Activated CD4-positive, alpha-beta T cell treated with anti-CD3 and anti-CD28 coated beads for 1 hour (primary cell): ENCODE results near the gene FAM227B.
"Not testable (repeated sequence)": the region's sequence is repeated elsewhere in the genome, so short reads cannot be mapped to it uniquely, and the experiment has no call there.

Source experiments
- DNase-seq: peaks from one replicate; pipeline ENCODE4 v3.0.0-alpha.2; 2020

The FAM227B gene, protein sequence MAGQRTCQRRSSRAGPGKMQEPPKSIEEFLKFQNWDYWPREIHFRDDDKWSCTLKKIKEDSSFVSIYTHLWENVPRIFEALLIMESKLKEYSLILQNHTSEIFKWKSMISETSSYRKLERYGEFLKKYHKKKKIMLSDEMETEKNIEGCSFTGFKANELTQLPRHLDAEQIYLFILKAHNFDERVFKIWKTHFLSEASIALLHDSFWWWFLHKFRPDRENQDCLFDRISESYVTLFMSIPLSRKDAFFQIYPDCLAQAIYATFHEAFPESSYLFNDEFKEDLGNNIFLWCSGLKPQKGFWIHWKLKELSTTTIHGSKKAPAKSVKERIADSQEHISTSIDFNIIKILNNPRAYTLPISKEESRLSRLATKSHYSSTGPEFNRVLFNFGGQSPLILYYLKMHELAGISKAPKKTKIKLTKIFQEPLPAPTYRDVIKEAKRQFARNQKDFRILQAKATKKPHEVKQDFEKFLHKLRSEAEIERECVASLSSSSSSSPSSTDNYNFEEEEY

DNA sequence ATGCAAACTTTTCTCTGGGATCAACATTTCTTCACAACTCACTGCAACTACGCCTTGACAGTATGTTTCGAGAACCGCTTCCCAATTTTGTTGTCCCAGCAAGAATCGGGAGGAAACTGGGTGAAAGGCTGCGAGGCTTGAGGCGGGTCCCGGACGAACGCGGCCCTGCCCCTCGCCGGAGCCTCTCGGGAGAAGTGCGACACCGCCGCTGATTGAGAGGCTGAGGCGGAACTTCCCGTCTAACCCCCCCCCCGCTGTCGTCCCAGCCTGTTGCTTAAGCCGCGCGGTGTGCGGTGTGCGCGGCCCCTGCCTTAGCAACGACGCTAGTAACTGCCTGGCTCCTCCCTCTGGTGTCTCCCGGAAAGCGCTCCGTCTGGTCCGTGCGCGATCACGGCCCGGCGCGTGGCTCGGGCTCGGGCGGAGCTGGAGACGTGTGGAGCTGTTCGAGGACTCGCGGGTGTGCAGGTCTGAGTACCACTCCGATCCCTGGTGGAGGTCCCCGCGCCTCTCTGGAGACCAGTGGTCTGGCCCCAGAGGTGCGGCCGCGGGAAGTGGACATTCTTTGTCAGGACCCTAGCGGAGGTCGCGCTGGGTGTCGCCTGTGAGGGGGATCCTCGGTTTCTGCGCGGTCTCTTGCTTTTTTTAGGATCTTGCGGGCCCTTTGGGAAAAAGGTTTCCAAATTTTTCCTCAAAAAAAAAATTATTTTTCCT lies at the start of gene FAM227B, which contains the start of gene DTWD1:
TSS of gene FAM227B (minus strand) at position 161 of the 711 bp plus-strand sequence. CDS start 5,647 bp downstream, outside the sequence.
TSS of gene DTWD1 (plus strand) at position 391 of the 711 bp plus-strand sequence. CDS start 4,120 bp downstream, outside the sequence.
- DNase-seq, result peak; percentile 91

DNA sequence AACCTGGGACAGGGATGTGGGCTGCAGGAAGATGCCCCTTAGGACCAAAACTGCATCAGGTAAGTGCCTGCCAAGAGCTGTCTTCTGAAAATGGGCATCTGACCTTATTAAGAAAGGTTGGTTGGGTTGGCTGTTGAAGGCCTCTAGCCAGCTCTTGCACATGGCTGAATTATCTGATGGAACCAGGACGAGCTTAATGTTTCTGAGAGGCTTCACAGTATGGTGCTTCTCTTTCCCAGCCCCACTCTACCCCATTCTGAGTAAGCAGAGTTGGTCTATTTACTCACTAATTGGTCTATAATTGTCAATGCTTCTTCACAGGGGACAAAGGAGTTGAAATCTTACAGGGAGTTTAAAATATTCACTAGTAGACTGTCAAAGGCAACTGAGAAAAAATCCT lies 48.7 kb upstream of the FAM227B start:
- no peak for DNase-seq

DNA sequence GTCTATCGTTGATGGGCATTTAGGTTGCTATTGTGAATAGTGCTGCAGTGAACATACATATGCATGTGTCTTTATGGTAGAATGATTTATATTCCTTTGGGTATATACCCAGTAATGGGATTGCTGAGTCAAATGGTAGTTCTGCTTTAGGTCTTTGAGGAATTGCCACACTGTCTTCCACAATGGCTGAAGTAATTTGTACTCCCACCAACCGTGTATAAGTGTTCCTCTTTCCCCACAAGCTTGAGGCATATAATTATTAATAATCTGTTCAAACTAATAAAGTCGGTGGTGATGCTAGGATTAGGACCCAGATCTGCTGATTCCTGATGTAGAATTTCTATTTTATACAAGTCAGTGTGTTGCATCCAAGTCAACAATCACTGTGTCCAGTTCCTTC lies 45.9 kb upstream of the FAM227B start:
- not testable (repeated sequence) for DNase-seq

DNA sequence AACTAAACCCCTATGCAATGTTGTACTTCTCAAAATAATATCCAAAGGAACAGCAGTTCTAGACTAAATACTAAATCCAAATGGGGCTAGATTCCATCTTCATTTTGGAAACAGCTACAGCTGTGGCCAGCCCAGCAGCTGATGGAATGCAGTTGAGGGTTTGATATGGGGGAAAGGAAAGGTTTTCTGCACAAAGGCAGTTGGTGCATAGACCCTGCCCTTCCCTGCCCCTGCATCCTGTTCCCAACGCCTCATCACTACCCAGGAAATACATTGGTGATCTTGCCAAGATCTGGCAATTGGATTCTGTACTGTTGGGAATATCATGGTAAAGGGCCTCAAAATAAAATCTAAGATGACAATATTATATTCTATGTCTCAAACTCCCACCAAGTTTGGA lies 44.1 kb upstream of the FAM227B start:
- no peak for DNase-seq

DNA sequence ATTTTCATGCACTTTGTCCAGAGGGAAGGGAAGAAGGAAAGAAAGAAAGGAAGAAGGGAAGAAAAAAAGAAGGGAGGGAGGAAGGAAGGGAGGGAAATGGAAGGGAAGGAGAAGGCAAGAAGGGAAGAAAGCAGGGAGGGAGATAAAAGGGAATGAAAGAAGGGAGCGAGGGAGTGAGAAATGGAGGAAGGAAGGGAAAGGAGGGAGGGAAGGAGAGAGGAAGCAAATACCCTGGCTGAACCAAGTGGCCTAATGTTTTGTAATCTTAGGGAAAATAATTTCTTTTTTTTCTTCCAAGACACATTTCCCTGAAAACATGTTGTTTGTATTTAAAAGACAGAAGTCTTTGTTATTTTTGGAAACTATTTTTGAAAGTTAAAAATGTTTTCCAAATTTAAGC lies 36.1 kb upstream of the FAM227B start:
- no peak for DNase-seq

DNA sequence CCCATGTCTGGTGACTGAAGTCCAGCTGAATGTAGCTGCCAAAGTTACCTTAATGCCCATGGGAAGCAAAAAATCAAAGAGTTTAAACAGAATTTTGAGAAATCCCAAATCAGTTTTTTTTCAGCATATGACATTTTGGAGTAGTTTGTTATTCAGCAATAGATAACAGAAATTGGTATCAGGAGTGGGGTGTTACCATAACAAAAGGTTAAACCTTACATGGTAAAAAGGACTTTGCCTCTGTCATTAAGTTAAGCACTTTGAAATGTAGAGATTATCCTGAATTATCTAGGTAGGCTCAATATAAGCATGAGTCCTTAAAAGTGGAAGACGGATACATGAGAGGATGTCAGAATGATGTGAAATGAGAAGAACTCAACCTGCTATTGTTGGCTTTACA lies 32.3 kb upstream of the FAM227B start:
- no peak for DNase-seq

DNA sequence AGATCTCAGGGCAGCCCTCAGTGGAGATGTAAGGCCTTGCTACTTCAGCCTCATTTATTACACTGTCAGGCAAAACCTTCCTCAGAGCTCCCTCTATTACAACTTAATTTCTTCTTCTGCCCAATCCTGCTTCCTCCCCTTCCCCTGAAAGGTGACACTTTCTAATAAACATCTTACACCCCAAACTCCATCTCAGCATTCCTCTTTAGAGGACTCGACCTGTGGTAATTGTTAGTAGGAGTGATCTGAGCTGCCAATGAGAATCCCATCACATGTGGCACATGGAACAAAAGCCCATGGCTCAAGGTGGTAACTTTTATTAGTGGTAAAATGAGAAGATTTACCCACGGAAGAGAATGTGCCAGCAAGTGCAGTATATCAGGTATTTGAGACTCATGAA lies 30.1 kb upstream of the FAM227B start:
- DNase-seq, result no peak

DNA sequence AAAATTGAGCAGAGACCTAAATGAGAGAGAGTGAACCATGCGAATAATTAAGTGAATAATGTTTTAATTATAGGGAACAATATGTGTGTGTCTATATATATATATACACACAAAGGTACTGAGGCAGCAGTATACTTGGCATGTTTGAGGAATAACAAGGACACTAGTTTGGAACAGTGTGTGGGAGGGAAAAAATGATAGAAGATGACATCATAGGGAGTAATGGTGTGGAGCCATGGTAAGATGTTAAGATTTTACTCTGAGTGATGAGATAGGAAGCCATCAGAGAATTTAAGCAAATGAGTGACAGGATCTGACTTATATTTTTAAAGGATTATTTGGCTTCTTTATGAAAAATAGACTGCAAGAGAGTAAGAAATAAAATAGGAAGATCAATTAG lies 29.4 kb upstream of the FAM227B start:
- DNase-seq, result no peak

DNA sequence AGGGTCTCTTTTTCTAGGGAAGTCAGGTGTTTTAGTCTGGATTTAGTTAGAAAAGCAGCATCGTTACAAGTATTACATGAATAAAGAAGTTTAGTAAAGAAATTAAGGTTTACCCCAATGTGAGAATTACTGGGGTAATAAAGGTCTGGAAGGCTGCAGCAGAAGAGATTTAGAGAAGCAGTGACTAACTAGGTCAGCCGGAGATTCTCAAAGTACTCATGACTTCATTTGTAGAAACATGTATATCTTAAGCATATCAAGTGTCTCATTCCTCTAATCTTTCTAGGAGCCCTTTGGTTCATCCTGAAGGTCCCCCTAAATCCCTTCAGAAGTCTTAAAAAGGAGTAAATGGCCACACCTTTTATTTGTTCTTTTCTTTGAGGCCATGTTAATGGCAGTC lies 26.3 kb upstream of the FAM227B start:
- no peak for DNase-seq

DNA sequence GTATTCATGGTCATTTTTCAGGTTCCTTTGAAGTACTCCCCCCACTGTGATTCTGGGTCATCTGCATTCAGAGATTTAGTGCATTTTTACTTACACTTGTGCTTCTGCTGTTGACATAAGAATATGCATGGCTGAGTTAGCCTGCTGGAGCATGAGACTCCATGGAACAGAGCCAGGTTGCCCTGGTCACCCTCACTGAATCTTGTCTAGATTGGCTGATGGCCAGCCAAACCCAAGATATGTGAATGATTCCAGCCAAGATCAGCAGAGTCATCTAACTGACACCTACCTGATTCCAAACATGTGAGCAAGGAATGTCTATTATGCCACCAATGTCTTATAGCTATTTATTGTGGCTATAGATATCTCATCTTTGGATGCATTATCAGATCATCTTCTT lies 25.3 kb upstream of the FAM227B start:
- DNase-seq, result no peak

DNA sequence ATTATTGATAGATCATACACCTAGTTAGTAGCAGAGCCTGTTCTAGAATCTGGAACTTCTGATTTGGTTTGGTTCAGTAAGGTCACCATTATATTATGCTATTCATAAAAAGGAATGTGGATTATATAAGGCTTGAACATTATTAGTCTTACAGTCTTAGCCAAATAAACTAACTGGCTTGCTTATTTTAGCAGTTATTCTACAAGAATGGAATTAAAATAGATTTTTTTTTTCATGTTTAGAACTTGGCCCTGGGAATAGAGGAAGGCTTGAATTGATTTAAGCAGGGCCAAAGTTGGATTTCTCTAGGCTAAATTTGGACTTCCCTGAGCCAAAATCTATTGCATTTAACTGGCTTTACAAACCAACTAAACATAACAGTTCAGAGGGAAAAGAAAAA lies 24.7 kb upstream of the FAM227B start:
- DNase-seq, result no peak

DNA sequence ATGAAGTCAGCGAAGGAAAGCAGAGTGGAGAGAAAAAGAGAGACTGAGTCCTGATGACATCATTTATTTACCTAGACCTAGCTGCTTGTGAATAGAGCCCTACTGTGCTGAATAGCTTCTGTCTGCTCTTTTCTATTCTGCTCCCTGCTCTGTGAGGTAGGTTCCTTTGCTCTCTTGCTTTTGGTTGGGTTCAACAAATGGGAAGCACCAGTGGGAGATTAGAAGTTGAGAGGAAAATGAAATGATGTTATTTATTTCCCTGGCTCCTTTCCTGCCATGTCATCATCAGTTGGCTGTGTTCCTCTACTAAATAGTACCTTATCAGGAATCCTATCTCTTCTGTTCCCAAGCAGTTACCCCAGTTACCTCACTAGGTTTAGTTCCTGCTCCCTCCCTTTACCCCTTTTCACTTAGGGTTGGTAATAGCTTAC lies 23.8 kb upstream of the FAM227B start:
- DNase-seq, result no peak

DNA sequence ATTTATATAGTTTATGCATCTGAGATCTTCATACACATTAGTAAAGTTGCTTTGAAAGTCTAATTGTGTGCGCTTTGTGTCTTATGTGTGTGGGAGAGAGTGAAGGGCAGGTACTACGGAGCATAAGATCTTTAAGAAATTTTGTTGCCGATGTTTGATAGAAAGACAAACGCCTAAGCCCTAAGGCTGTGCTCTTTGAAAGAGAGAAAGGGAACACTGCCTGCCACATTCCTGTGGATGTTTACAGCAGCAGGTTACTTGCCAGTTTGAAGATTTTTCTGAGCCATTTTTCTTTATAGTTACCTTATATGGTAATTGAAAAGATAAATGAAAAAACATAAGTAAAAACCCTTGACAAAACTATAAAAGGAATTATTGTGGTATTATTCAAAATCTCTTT lies 17.2 kb upstream of the FAM227B start:
- DNase-seq, result no peak

DNA sequence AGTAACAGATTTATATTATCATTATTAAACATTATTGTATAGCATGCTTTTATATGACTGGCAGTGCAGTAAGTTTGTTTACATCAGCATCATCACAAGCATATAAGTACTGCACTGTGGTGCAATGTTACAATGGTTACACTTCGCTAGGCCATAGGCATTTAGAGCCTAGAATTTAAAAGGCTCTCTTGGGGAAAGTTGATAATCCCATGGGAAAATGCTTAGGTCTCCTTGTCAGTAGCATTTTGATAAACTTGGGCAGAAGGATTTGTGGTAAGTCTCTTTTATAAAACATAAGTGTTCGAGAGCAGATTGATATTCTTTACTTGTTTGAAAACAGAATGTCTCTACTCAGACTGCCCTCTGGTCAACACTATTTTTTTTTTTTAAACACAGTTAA lies 7.8 kb upstream of the FAM227B start:
- DNase-seq, result no peak

DNA sequence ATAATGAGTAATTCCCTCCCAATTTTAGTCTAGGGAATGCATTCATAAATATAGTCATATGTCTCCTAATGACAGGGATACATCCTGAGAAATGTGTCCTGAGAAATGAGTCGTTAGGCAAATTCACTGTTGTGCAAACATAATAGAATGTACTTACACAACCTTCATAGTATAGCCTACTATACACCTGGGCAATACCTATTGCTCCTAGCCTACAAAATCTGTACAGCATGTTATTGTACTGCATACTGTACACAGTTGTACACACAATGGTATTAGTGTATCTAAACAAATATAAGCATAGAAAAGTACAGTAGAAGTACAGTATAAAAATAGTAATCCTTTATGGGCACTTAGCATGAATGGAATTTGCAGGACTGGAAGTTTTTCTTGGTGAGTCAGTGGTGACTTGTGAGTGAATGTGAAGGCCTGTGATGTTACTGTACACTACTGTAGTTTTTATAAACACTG lies 6.8 kb upstream of the FAM227B start:
- DNase-seq, result no peak

DNA sequence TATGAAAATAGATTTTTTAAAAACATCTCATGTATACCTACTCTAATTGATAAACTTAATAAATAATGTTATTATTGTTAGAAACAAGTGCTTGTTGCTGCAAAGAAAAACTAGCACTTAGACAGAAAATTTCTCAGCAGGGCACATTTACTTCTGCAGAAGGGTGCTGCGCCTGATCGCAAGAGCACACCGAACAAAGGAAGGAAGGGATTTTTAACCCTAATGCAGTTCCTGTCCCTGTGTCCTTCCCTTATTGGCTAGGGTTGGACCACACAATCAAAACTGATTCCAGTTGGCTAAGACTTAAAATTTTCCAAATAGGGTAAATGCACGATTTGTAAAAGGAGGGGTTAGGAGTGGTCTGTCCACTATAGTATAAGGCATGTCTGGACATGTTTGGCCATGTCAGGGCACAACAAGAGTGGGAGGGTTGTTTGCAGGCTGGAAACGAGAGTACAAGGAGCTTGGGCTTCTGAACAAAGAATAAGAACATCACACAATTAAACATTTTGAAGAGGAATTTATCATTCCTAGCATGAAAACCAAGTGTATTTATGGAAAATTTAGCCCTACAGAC lies 4.9 kb upstream of the FAM227B start:
- DNase-seq, result no peak

DNA sequence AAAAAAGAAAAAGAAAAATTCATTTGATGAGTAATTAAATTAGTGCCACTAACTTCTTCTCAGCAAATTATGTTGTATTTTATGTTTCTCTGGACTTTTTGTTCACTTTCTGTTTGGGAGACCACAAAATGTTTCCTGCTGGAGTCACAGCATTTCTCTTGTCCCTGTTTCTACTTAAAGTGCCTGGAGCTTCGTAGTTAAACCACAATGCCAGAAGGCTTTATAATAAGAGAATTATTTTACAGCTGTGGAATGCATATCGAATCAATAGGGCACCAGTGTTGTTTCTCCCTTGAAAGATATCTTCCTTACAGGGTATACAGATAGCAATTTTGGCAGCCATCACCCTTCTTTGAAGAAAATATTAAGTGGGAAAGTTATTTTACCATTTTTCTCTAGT lies 3.4 kb upstream of the FAM227B start:
- no peak for DNase-seq

DNA sequence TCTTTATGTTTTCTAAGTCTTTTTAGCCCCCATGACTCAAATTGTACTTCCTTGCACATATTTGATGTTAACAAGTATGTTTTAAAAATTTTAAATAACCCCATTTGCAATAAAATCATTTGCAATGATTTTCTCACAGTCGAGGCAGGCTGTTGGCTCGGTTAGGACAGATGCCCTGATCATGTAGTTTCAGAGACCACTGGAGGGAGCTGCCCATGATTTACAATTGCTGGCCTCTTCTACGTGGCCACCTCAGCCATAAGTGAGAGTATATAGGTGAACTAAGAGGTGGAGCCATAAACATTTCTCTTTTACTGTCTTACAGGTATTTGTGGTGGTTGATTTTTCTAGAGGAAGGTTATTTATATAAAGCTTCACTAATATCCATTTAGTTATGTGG lies 1.9 kb upstream of the FAM227B start:
- no peak for DNase-seq

DNA sequence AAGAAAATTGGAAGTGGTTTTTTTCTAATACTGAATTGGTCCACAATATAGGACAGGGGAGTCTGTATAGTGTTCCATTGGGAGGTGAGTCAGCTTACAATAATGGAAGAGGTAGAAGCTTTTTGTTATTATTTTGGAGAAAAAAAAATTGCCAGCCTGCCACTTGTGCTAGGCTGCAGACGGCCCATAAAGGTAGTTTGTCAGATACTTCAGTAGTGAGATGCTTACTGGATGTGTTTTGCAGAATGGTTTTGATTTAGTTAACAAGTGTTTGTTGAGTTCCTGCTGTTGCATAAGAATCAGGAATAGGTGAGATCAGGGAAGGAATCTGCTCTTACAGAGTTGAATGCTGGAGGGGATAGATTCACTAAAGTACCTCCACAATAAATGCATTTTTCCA lies 1.3 kb upstream of the FAM227B start:
- no peak for DNase-seq

DNA sequence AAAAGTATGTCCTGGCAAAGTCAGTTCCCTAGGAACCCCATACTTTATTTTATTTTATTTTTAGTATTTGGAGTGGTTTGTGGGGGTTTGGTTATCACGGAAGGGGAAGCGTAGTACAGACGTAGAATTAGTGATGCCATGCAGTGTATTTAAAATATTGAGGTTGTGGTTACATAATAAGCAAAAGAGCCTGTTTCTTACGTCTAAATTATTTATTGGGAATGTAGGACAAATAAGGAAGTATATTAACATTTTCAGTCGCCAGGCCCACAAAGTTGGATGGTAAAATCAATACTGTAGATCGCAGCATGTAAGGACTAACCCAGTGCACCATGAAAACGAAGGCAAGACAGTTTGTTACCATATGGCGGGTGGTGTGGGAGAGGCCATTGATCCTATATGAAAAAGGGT lies 788 bp upstream of the FAM227B start:
- DNase-seq, result no peak

DNA sequence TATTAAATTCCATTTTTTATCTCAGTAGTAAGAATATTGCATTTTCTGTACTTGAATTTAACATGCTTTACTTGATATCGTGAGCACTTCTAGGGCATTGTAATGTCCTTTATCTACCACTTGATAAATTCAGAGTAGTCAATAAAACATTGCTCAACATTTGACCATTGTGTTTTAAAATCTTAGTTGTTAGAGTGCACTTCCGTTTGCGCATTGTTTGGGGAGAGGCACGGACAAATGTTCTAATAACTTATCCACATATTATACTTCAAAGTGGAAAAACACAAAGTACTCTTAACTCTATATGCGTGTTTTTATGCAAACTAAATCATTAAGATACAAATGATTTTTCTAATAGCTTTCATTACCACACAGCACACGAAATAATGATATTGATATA lies 419 bp downstream of the FAM227B start:
- DNase-seq, result no peak

DNA sequence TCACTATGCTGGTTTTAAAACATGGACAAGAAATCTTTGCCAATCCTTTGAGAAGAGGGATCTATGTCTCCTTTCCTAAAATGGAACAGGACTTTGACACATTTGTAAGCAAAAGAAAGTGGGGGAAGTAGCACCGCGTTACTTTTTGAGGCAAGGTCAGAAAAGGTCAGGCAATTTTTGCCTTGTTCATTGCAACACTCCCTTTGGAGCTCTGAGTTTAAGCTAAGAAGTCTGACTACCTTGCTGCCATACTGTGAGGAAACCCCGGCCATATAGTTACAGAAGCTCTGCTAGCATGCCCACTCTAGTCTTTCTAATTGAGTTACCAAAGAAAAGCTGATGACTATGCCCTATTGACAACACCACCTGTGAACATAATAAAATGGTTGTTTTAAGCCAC lies 1.4 kb downstream of the FAM227B start:
- no peak for DNase-seq

DNA sequence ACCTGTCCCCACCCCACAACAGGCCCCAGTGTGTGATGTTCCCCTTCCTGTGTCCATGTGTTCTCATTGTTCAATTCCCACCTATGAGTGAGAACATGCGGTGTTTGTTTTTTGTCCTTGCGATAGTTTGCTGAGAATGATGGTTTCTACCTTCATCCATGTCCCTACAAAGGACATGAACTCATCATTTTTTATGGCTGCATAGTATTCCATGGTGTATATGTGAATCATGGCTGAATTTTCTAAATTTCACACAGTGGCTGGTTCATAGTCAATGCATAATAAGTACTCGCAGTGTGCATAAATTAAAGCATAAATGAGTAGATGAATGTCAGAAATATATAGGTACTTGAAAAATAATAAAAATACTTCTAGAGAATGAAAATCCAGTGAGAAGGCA lies 8.4 kb downstream of the FAM227B start:
- not testable (repeated sequence) for DNase-seq
